Measurements from ENCODE around the gene HSPA12A. TPM values are rescaled to one million over a fixed set of nuclear protein-coding genes. Genes with fewer than 3 reads are reported as not detected.

The HSPA12A gene
- total and polyA plus RNA-seq, 2 of the 13 experiments (the other 11 are each of a cell fraction or from before 2014, with no cell fraction given) = 6.4 to 13.6 TPM

DNA sequence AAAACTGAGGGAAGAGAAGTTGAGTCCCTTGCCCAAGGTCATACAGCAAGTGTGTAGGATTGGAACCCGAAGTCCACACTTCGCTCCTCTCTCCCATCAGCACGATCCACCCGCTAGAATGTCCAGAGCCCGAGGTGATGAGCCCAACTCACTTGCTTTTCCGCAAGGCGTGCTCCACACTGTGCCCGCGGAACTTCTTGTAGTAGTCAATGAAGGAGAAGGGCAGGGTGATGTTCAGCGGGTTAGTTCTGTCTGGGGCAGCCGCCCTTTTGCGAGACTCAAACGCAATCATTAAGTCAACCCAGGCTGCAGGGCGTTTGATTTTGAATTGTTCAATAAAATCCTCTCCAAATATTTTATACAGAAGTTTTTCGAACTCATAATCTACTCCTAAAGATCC, 63.0 kb downstream of the HSPA12A start:
- in situ Hi-C loops (cut with HindIII; ENCODE audit: extremely low pct_ligation_motif_present, low pct_unique_long_range_greater_than_20kb) (loop anchor here (10.0 kb wide), 1 partner anchor 495 kb away; no protein-coding TSS in a partner anchor), intact Hi-C loops (cut with micrococcal nuclease; ENCODE audit: unreplicated experiment) (no loop called here)
- H3K4me2 ChIP-seq (ENCODE audit: low read depth, low read length) = no peak overlapping the region
- H3K79me2 ChIP-seq (ENCODE audit: insufficient read depth, low read length) = no peaks in the 10 kb centered on the region
- no peak for FAIRE-seq
- no peak overlapping the region for H3K4me3 ChIP-seq (replicated peaks in 1 of 3; ENCODE audit: insufficient read depth in 1 of 3, low read depth in 2 of 3, low read length in 3 of 3)
- no peaks in the 10 kb centered on the region for H3K9me3 ChIP-seq (ENCODE audit: low read length)
- no peak overlapping the region for H3K9ac ChIP-seq (ENCODE audit: insufficient read depth, low read depth, low read length)
- no peak for ATAC-seq
- H3K36me3 ChIP-seq (replicated peaks in 1 of 2; ENCODE audit: control insufficient read depth in 1 of 2, insufficient read depth in 2 of 2, low read length in 2 of 2) = peaks cover 0 to 21% of the 10 kb centered on the region in 2 experiments; a peak in 3 of 5 replicates
- 93% methylated on average over 15 of the region's 15 CpGs for WGBS (ENCODE audit: low lambda C conversion rate)
- no peaks in the 10 kb centered on the region for H3K27me3 ChIP-seq (ENCODE audit: control insufficient read depth in 1 of 2, insufficient read depth in 2 of 2, low read length in 2 of 2)
- BruUV-seq (replicated peaks) = no TSS peak
- ChIA-PET POLR2A (no interaction called here), CTCF (ENCODE audit: low intra/inter-chr PET ratio, low total read pairs) (no interaction called here)
- H2AFZ ChIP-seq (ENCODE audit: low read length) = no peak overlapping the region
- DNase-seq (ENCODE audit: low spot score) = no peak
- H4K20me1 ChIP-seq (ENCODE audit: insufficient read depth, low read length) = no peaks in the 10 kb centered on the region
- peaks cover 24% of the 10 kb centered on the region for H3K4me1 ChIP-seq (ENCODE audit: insufficient read depth, low read length)
- no peak overlapping the region for H3K27ac ChIP-seq (ENCODE audit: extremely low read length, insufficient read depth, low read length)
- TF ChIP-seq ZNF746 (CRISPR knock-in tag; IDR thresholded peaks at IDR 0.05) (no peak), BHLHE40 (IDR thresholded peaks at IDR 0.05; ENCODE audit: low read length) (no peak), FOXP1 (IDR thresholded peaks at IDR 0.05) (no peak), FOXP1 (CRISPR knock-in tag; IDR thresholded peaks at IDR 0.05) (no peak), SRSF1 (optimal IDR thresholded peaks at IDR 0.05; ENCODE audit: low read depth, low read length) (no peak), ZNF207 (IDR thresholded peaks at IDR 0.05; ENCODE audit: borderline replicate concordance) (no peak), KDM5A (IDR thresholded peaks at IDR 0.05; ENCODE audit: borderline replicate concordance, low read length) (no peak), ZBTB8A (CRISPR knock-in tag; IDR thresholded peaks at IDR 0.05; ENCODE audit: borderline replicate concordance, low read depth) (no peak), FOXK1 (CRISPR knock-in tag; IDR thresholded peaks at IDR 0.05; ENCODE audit: borderline replicate concordance, low read depth) (no peak), POLR2A (IDR thresholded peaks at IDR 0.05; ENCODE audit: insufficient read depth in 1 of 2, low read depth in 2 of 2, low read length in 2 of 2) (no peak), ZFP36L2 (CRISPR knock-in tag; IDR thresholded peaks at IDR 0.05) (no peak), KMT2A (CRISPR knock-in tag; IDR thresholded peaks at IDR 0.05) (no peak)
- TF ChIP-seq, protein P1, sequence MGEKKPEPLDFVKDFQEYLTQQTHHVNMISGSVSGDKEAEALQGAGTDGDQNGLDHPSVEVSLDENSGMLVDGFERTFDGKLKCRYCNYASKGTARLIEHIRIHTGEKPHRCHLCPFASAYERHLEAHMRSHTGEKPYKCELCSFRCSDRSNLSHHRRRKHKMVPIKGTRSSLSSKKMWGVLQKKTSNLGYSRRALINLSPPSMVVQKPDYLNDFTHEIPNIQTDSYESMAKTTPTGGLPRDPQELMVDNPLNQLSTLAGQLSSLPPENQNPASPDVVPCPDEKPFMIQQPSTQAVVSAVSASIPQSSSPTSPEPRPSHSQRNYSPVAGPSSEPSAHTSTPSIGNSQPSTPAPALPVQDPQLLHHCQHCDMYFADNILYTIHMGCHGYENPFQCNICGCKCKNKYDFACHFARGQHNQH (CRISPR knock-in tag; IDR thresholded peaks at IDR 0.05) = no peak
- TF ChIP-seq, protein P2, sequence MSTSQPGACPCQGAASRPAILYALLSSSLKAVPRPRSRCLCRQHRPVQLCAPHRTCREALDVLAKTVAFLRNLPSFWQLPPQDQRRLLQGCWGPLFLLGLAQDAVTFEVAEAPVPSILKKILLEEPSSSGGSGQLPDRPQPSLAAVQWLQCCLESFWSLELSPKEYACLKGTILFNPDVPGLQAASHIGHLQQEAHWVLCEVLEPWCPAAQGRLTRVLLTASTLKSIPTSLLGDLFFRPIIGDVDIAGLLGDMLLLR (CRISPR knock-in tag; IDR thresholded peaks at IDR 0.05) = no peak
- TF ChIP-seq, protein P3, sequence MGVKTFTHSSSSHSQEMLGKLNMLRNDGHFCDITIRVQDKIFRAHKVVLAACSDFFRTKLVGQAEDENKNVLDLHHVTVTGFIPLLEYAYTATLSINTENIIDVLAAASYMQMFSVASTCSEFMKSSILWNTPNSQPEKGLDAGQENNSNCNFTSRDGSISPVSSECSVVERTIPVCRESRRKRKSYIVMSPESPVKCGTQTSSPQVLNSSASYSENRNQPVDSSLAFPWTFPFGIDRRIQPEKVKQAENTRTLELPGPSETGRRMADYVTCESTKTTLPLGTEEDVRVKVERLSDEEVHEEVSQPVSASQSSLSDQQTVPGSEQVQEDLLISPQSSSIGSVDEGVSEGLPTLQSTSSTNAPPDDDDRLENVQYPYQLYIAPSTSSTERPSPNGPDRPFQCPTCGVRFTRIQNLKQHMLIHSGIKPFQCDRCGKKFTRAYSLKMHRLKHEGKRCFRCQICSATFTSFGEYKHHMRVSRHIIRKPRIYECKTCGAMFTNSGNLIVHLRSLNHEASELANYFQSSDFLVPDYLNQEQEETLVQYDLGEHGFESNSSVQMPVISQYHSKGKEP (CRISPR knock-in tag; IDR thresholded peaks at IDR 0.05) = no peak
- TF ChIP-seq, protein P4, sequence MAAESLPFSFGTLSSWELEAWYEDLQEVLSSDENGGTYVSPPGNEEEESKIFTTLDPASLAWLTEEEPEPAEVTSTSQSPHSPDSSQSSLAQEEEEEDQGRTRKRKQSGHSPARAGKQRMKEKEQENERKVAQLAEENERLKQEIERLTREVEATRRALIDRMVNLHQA (CRISPR knock-in tag; IDR thresholded peaks at IDR 0.05) = no peak
- TF ChIP-seq, protein P5, sequence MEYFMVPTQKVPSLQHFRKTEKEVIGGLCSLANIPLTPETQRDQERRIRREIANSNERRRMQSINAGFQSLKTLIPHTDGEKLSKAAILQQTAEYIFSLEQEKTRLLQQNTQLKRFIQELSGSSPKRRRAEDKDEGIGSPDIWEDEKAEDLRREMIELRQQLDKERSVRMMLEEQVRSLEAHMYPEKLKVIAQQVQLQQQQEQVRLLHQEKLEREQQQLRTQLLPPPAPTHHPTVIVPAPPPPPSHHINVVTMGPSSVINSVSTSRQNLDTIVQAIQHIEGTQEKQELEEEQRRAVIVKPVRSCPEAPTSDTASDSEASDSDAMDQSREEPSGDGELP (IDR thresholded peaks at IDR 0.05; ENCODE audit: borderline replicate concordance, low read depth) = no peak
- TF ChIP-seq, protein P6, sequence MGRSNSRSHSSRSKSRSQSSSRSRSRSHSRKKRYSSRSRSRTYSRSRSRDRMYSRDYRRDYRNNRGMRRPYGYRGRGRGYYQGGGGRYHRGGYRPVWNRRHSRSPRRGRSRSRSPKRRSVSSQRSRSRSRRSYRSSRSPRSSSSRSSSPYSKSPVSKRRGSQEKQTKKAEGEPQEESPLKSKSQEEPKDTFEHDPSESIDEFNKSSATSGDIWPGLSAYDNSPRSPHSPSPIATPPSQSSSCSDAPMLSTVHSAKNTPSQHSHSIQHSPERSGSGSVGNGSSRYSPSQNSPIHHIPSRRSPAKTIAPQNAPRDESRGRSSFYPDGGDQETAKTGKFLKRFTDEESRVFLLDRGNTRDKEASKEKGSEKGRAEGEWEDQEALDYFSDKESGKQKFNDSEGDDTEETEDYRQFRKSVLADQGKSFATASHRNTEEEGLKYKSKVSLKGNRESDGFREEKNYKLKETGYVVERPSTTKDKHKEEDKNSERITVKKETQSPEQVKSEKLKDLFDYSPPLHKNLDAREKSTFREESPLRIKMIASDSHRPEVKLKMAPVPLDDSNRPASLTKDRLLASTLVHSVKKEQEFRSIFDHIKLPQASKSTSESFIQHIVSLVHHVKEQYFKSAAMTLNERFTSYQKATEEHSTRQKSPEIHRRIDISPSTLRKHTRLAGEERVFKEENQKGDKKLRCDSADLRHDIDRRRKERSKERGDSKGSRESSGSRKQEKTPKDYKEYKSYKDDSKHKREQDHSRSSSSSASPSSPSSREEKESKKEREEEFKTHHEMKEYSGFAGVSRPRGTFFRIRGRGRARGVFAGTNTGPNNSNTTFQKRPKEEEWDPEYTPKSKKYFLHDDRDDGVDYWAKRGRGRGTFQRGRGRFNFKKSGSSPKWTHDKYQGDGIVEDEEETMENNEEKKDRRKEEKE (IDR thresholded peaks at IDR 0.05) = no peak
